HepG2 (cell line): ENCODE measurements around the gene COL26A1. TPM values are rescaled to one million over a fixed set of nuclear protein-coding genes. Genes with fewer than 3 reads are reported as not detected.

Experiments used
- ATAC-seq: fragments of 200-7000 bp; cut with Tn5 transposase; 3 replicates; pipeline ENCODE4 v1.9.1; 2020; ENCODE audit warnings: mild to moderate bottlenecking, moderate library complexity
- Bru-seq: library from RNA; stranded (reverse); fragments of 400-500 nt; gene quantifications from one replicate; lab custom pipeline; 2021; lab: Mats Ljungman, UMichigan
- BruChase-seq, 2 experiments: library from RNA; stranded (reverse); fragments of 400-500 nt; gene quantifications; one replicate each; lab custom pipeline; 2021; lab: Mats Ljungman, UMichigan
- BruUV-seq: library from RNA; stranded (reverse); fragments of 400-500 nt; replicated peaks from 2 replicates; lab custom pipeline; 2021; lab: Mats Ljungman, UMichigan
- CTCF ChIA-PET: fragments of 300-600 bp; formaldehyde crosslinking; extraction: SDS; loops from one replicate; lab custom pipeline; 2021; ENCODE audit warnings: low total read pairs, inconsistent platforms, low intra/inter-chr PET ratio; lab: Yijun Ruan, JAX
- POLR2A ChIA-PET: fragments of 350-600 bp; sonication (Branson Sonifier 250); formaldehyde crosslinking; loops from one replicate; lab custom pipeline; 2020; ENCODE audit warnings: antibody characterized with exemption, inconsistent platforms; lab: Yijun Ruan, JAX
- DNase-seq: peaks from one replicate; pipeline ENCODE4 v3.0.0-alpha.2; 2015; ENCODE audit warnings: low spot score
- FAIRE-seq: peaks from 3 replicates; lab custom pipeline; 2011; peaks lifted over from hg19 to GRCh38; lab: Jason Lieb, UNC
- H2AFZ ChIP-seq: one replicate; pipeline ENCODE4 v1.6.1; 2011; ENCODE audit warnings: low read length, inconsistent platforms
- H3K27ac ChIP-seq: fragments of 300-600 bp; 3 replicates; pipeline ENCODE4 v1.8.0; 2011; ENCODE audit warnings: mixed run types, mild to moderate bottlenecking, mixed read lengths, low read length, inconsistent platforms; ENCODE audit not compliant: insufficient read depth; ENCODE audit errors: extremely low read length
- H3K27me3 ChIP-seq, 2 experiments: fragments of 200-600 bp in 1 of 2; 2 replicates in 1 of 2; 3 replicates in 1 of 2; pipeline versions ENCODE4 v1.6.0 to v1.8.0; 2011; ENCODE audit warnings: low read length in 2 of 2, mild to moderate bottlenecking in 2 of 2, moderate library complexity in 2 of 2, inconsistent platforms in 1 of 2; ENCODE audit not compliant: insufficient read depth in 2 of 2, control insufficient read depth in 1 of 2
- H3K36me3 ChIP-seq, 2 experiments: fragments of 200-600 bp in 1 of 2; replicated peaks in 1 of 2; 2 replicates in 1 of 2; 3 replicates in 1 of 2; pipeline versions ENCODE4 v1.5.1 to v1.8.0; 2011; ENCODE audit warnings: low read length in 2 of 2, inconsistent platforms in 1 of 2; ENCODE audit not compliant: insufficient read depth in 2 of 2, control insufficient read depth in 1 of 2
- H3K4me1 ChIP-seq: 2 replicates; pipeline ENCODE4 v1.5.1; 2012; ENCODE audit warnings: low read length, inconsistent platforms; ENCODE audit not compliant: insufficient read depth
- H3K4me2 ChIP-seq: 2 replicates; pipeline ENCODE4 v1.6.0; 2011; ENCODE audit warnings: low read depth, low read length, inconsistent platforms
- H3K4me3 ChIP-seq, 3 experiments: fragments of 200-600 bp in 1 of 3; sonication (generic), shearing (Covaris generic) in 1 of 3; replicated peaks in 1 of 3; 2 replicates each; pipeline ENCODE4 v1.5.1; 2011 to 2016; ENCODE audit warnings: low read length in 3 of 3, inconsistent platforms in 2 of 3, low read depth in 2 of 3, mild to moderate bottlenecking in 2 of 3, control low read depth in 1 of 3, mixed read lengths in 1 of 3; ENCODE audit not compliant: insufficient read depth in 1 of 3
- H3K79me2 ChIP-seq: one replicate; pipeline ENCODE4 v1.6.1; 2011; ENCODE audit warnings: low read length, inconsistent platforms; ENCODE audit not compliant: insufficient read depth
- H3K9ac ChIP-seq: 2 replicates; pipeline ENCODE4 v1.6.0; 2011; ENCODE audit warnings: mild to moderate bottlenecking, low read depth, low read length, inconsistent platforms; ENCODE audit not compliant: insufficient read depth
- H3K9me3 ChIP-seq: 2 replicates; pipeline ENCODE4 v1.5.1; 2012; ENCODE audit warnings: mild to moderate bottlenecking, low read length
- H4K20me1 ChIP-seq: 2 replicates; pipeline ENCODE4 v1.6.0; 2011; ENCODE audit warnings: inconsistent platforms, mild to moderate bottlenecking, low read length, moderate library complexity; ENCODE audit not compliant: insufficient read depth
- AHR ChIP-seq: IDR thresholded peaks from 2 replicates; pipeline ENCODE4 v1.6.1; 2018; ENCODE audit warnings: missing genetic modification reagents, missing compliant biosample characterization
- CENPX ChIP-seq: sonication (generic); formaldehyde crosslinking; IDR thresholded peaks from 2 replicates; pipeline ENCODE4 v1.9.0; 2021; ENCODE audit warnings: mild to moderate bottlenecking, missing genetic modification reagents, moderate library complexity
- HNRNPLL ChIP-seq: fragments of 200-400 bp; formaldehyde crosslinking; IDR thresholded peaks from 2 replicates; pipeline ENCODE4 v1.6.1; 2017; ENCODE audit warnings: mild to moderate bottlenecking, low read depth, low read length; ENCODE audit not compliant: poor library complexity, severe bottlenecking
- MAFK ChIP-seq, 2 experiments: IDR thresholded peaks in 1 of 2; conservative IDR thresholded peaks in 1 of 2; 2 replicates each; pipeline ENCODE4 v1.6.1; 2011; ENCODE audit warnings: improper control_type of control experiment in 2 of 2, low read length in 2 of 2
- MBD4 ChIP-seq: IDR thresholded peaks from 2 replicates; pipeline ENCODE4 v1.6.1; 2012; ENCODE audit warnings: low read length, inconsistent platforms, borderline replicate concordance
- NCOR1 ChIP-seq: fragments of 200-600 bp; sonication (generic); IDR thresholded peaks from 2 replicates; pipeline ENCODE4 v1.7.0; 2017; ENCODE audit warnings: antibody characterized with exemption, low read length, borderline replicate concordance
- RAD21 ChIP-seq: fragments of 450-650 bp; formaldehyde crosslinking; IDR thresholded peaks from 2 replicates; pipeline ENCODE4 v1.5.0; 2020; ENCODE audit warnings: mild to moderate bottlenecking
- TBX2 ChIP-seq: sonication (generic); formaldehyde crosslinking; IDR thresholded peaks from 2 replicates; pipeline ENCODE4 v1.5.0; 2020; ENCODE audit warnings: missing genetic modification reagents, mild to moderate bottlenecking, borderline replicate concordance
- UBTF ChIP-seq: sonication (generic); formaldehyde crosslinking; IDR thresholded peaks from 2 replicates; pipeline ENCODE4 v1.4.0; 2020; ENCODE audit warnings: mild to moderate bottlenecking, missing genetic modification reagents
- ZFAT ChIP-seq: sonication (generic); formaldehyde crosslinking; conservative IDR thresholded peaks from 2 replicates; pipeline ENCODE4 v1.8.1; 2023; ENCODE audit warnings: missing genetic modification reagents, inconsistent platforms
- ZNF160 ChIP-seq: sonication (generic); formaldehyde crosslinking; IDR thresholded peaks from 2 replicates; pipeline ENCODE4 v1.8.0; 2022; ENCODE audit warnings: mild to moderate bottlenecking, inconsistent platforms, missing genetic modification reagents
- ZNF367 ChIP-seq: sonication (generic); formaldehyde crosslinking; IDR thresholded peaks from 2 replicates; pipeline ENCODE4 v1.4.0; 2020; ENCODE audit warnings: missing genetic modification reagents, borderline replicate concordance
- ZNF800 ChIP-seq: sonication (generic); formaldehyde crosslinking; IDR thresholded peaks from 2 replicates; pipeline ENCODE4 v1.4.0; 2020; ENCODE audit warnings: missing genetic modification reagents
- WGBS: methylation state at CpG from one replicate; pipeline ENCODE4 v1.1.6; 2017; ENCODE audit warnings: low lambda C conversion rate; 5-methylcytosine and 5-hydroxymethylcytosine counted together
- in situ Hi-C: cut with HindIII; loops from 2 replicates; pipeline ENCODE4 v1.10.0; 2017; ENCODE audit warnings: low pct_unique_long_range_greater_than_20kb; ENCODE audit not compliant: extremely low pct_ligation_motif_present
- intact Hi-C: fragments of 100-400 bp; cut with micrococcal nuclease; formaldehyde crosslinking; loops from one replicate; pipeline ENCODE4 v1.10.0; 2022; ENCODE audit not compliant: unreplicated experiment
- long read RNA-seq, 2 experiments: library from RNA in 1 of 2; library from polyadenylated mRNA in 1 of 2; stranded (forward) in 1 of 2; unstranded in 1 of 2; transcript quantifications; one replicate each; pipeline ENCODE4 v2.0.0, GENCODE V29; 2019 to 2022
- polyA minus RNA-seq, 3 experiments: library from RNA; depleted of rRNA, polyadenylated mRNA; stranded (reverse); fragments of >200 nt; gene quantifications; 2 replicates each; pipeline ENCODE4 v1.2.3, GENCODE V29; 2011; ENCODE audit warnings: low replicate concordance in 1 of 3
- polyA plus RNA-seq, 8 experiments: library from polyadenylated mRNA; depleted of rRNA in 3 of 8; stranded (reverse) in 7 of 8; unstranded in 1 of 8; fragments of >200 nt; fragmentation: Illumina TruSeq in 4 of 8; extraction: Trizol in 4 of 8; gene quantifications; 2 replicates each; pipeline versions ENCODE4 v1.2.1 to v1.2.3, GENCODE V29; 2011 to 2016; ENCODE audit warnings: low read depth in 4 of 8, missing spikeins in 1 of 8, mixed read lengths in 1 of 8; ENCODE audit not compliant: insufficient read depth in 1 of 8
- total RNA-seq, 5 experiments: library from RNA; depleted of rRNA; stranded (reverse); fragments of >200 nt; fragmentation: Illumina TruSeq; extraction: Trizol; gene quantifications; 2 replicates each; pipeline ENCODE4 v1.2.3, GENCODE V29; 2016; ENCODE audit warnings: low read depth in 1 of 5

The COL26A1 gene
- total RNA-seq (2016; rRNA removed; fragmentation: Illumina TruSeq; extraction: Trizol) (3.9 and 9.2 TPM in 2 replicates), polyA plus RNA-seq (2011; rRNA removed) (6.8 and 7.8 TPM in 2 replicates), polyA minus RNA-seq (2011; rRNA and poly(A)+ RNA removed; ENCODE audit: low replicate concordance) (0.37 and 7.5 TPM in 2 replicates), Bru-seq, nascent RNA (percentile 32 among the genes with signal in this experiment), BruChase-seq, experiment 1, labeled RNA remaining after a 6-hour chase (percentile 26 among the genes with signal in this experiment), BruChase-seq, experiment 2, labeled RNA remaining after a 2-hour chase (percentile 34 among the genes with signal in this experiment)
- total RNA-seq (2016; cell fraction: cytosol; rRNA removed; fragmentation: Illumina TruSeq; extraction: Trizol; ENCODE audit: low read depth): 0.62 and 0.81 TPM in 2 replicates
- total RNA-seq (2016; cell fraction: insoluble cytoplasmic fraction; rRNA removed; fragmentation: Illumina TruSeq; extraction: Trizol): 3.5 and 9.3 TPM in 2 replicates
- 1.7 and 2.1 TPM in 2 replicates for total RNA-seq (2016; cell fraction: membrane; rRNA removed; fragmentation: Illumina TruSeq; extraction: Trizol)
- total RNA-seq (2016; cell fraction: nucleus; rRNA removed; fragmentation: Illumina TruSeq; extraction: Trizol): 8.2 and 9.3 TPM in 2 replicates
- 5.6 and 9.2 TPM in 2 replicates for polyA plus RNA-seq (2011; cell fraction: cytosol; rRNA removed)
- 13.0 and 14.5 TPM in 2 replicates for polyA plus RNA-seq (2011; cell fraction: nucleus; rRNA removed)
- 2.6 and 3.4 TPM in 2 replicates for polyA plus RNA-seq (2012)
- 0.67 and 0.85 TPM in 2 replicates for polyA plus RNA-seq (2016; cell fraction: cytosol; fragmentation: Illumina TruSeq; extraction: Trizol; ENCODE audit: low read depth)
- 3.9 and 4.7 TPM in 2 replicates for polyA plus RNA-seq (2016; cell fraction: insoluble cytoplasmic fraction; fragmentation: Illumina TruSeq; extraction: Trizol; ENCODE audit: low read depth)
- polyA plus RNA-seq (2016; cell fraction: membrane; fragmentation: Illumina TruSeq; extraction: Trizol; ENCODE audit: low read depth): 1.2 and 1.4 TPM in 2 replicates
- polyA plus RNA-seq (2016; cell fraction: nucleus; fragmentation: Illumina TruSeq; extraction: Trizol; ENCODE audit: insufficient read depth, low read depth): 21.1 and 25.2 TPM in 2 replicates
- 2.8 and 4.2 TPM in 2 replicates for polyA minus RNA-seq (2011; cell fraction: cytosol; rRNA and poly(A)+ RNA removed)
- polyA minus RNA-seq (2011; cell fraction: nucleus; rRNA and poly(A)+ RNA removed): 1.2 and 1.5 TPM in 2 replicates
- long read RNA-seq, experiment 1, partial matches to known transcripts: 4 of 8 reads
- long read RNA-seq, experiment 1, other reads (novel, unspliced or antisense): 1 of 8 reads
- long read RNA-seq, experiment 2, transcript COL26A1-201 (13 exons, 3,033 nt): major isoform, 5 of 16 reads
- long read RNA-seq, experiment 2, partial matches to known transcripts: 3 of 16 reads
- long read RNA-seq, experiment 2, other reads (novel, unspliced or antisense): 6 of 16 reads

GRCh38 chr7:101362334-101363195, at the start of gene COL26A1:
COL26A1 (plus strand) TSS chr7:101362875; CDS start chr7:101363033, 158 bp downstream.
- H3K4me2 ChIP-seq: peak within 1 kb of the TSS; percentile 87
- POLR2A ChIA-PET: interaction anchor here (0.9 kb wide), 1 partner anchor 53 kb away, joined by 3 read pairs; no protein-coding TSS in a partner anchor
- H2AFZ ChIP-seq: no peak within 1 kb of the TSS
- H3K4me3 ChIP-seq: peak within 1 kb of the TSS; percentile 60 to 84 (median 75); a peak in 5 of 6 replicates
- H3K27ac ChIP-seq: peak within 1 kb of the TSS; percentile 66
- 7% methylated on average over 23 of the region's 76 CpGs for WGBS
- in situ Hi-C loops: no loop called here
- no peaks in the 10 kb centered on the region for H3K36me3 ChIP-seq
- H3K9me3 ChIP-seq: no peaks in the 10 kb centered on the region
- TSS peak; percentile 68 for BruUV-seq
- CTCF ChIA-PET: no interaction called here
- H3K4me1 ChIP-seq: peaks cover 24% of the 10 kb centered on the region
- H4K20me1 ChIP-seq: no peaks in the 10 kb centered on the region
- peak within 1 kb of the TSS; percentile 78 for H3K9ac ChIP-seq
- FAIRE-seq (no peak), ATAC-seq (peak; percentile 89), DNase-seq (no peak)
- H3K79me2 ChIP-seq: no peaks in the 10 kb centered on the region
- peaks cover 1 to 5% of the 10 kb centered on the region in 2 experiments; a peak in 3 of 5 replicates for H3K27me3 ChIP-seq
- intact Hi-C loops: no loop called here
- TF ChIP-seq ZNF800 (CRISPR knock-in tag) (peak; percentile 81; the same call in 1 of the 2 replicates), ZFAT (no peak), ZNF160 (CRISPR knock-in tag) (no peak), HNRNPLL (peak; percentile 66), MAFK (conservative IDR thresholded peaks at IDR 0.05 in 1 of 2, IDR thresholded peaks at IDR 0.05 in 1 of 2; ENCODE audit: low read length in 2 of 2) (no peak), AHR (CRISPR knock-in tag) (no peak), UBTF (CRISPR knock-in tag) (peak; percentile 81; the same call in 1 of the 2 replicates), NCOR1 (no peak), MBD4 (no peak), CENPX (CRISPR knock-in tag) (no peak), TBX2 (CRISPR knock-in tag) (peak; percentile 27; the same call in 1 of the 2 replicates), RAD21 (CRISPR knock-in tag) (no peak), ZNF367 (CRISPR knock-in tag) (no peak)
